Liver (tissue), 9 donors: ENCODE measurements around the gene DEFB114. TPM values are rescaled to one million over a fixed set of nuclear protein-coding genes. Genes with fewer than 3 reads are reported as not detected.

ENCODE experiments used
- DNase-seq: peaks from one replicate; pipeline ENCODE4 v3.0.0-alpha.2; 2017; ENCODE audit warnings: low spot score
- H3K27ac ChIP-seq, 2 donors: one replicate each; pipeline ENCODE4 v1.7.0; 2013; ENCODE audit warnings: inconsistent platforms in 2 of 2, low read length in 2 of 2, control low read depth in 1 of 2, low read depth in 1 of 2, mild to moderate bottlenecking in 1 of 2
- H3K27me3 ChIP-seq, 4 donors: one replicate each; pipeline versions ENCODE4 v1.6.1 to v1.7.0; 2013; ENCODE audit warnings: low read length in 3 of 4, inconsistent platforms in 1 of 4, mild to moderate bottlenecking in 1 of 4, moderate library complexity in 1 of 4; ENCODE audit not compliant: control insufficient read depth in 4 of 4, insufficient read depth in 4 of 4
- H3K36me3 ChIP-seq, 4 donors: one replicate each; pipeline versions ENCODE4 v1.6.1 to v1.7.0; 2013; ENCODE audit warnings: low read length in 3 of 4, mild to moderate bottlenecking in 3 of 4, low read depth in 1 of 4, moderate library complexity in 1 of 4; ENCODE audit not compliant: control insufficient read depth in 4 of 4, insufficient read depth in 3 of 4
- H3K4me1 ChIP-seq, 4 donors: one replicate each; pipeline versions ENCODE4 v1.6.1 to v1.7.0; 2013; ENCODE audit warnings: low read length in 3 of 4, mild to moderate bottlenecking in 3 of 4, moderate library complexity in 1 of 4; ENCODE audit not compliant: control insufficient read depth in 4 of 4, insufficient read depth in 4 of 4
- H3K4me3 ChIP-seq, 3 donors: one replicate each; pipeline versions ENCODE4 v1.6.1 to v1.7.0; 2013; ENCODE audit warnings: low read length in 3 of 3, control low read depth in 1 of 3, low read depth in 1 of 3, mild to moderate bottlenecking in 1 of 3
- H3K9ac ChIP-seq, 2 donors: one replicate each; pipeline ENCODE4 v1.7.0; 2013; ENCODE audit warnings: low read length in 2 of 2, mild to moderate bottlenecking in 2 of 2, moderate library complexity in 2 of 2, control low read depth in 1 of 2, low read depth in 1 of 2
- H3K9me3 ChIP-seq, 4 donors: one replicate each; pipeline versions ENCODE4 v1.6.1 to v1.7.0; 2013; ENCODE audit warnings: low read length in 3 of 4; ENCODE audit not compliant: control insufficient read depth in 4 of 4
- EGR1 ChIP-seq, 2 donors: IDR thresholded peaks; 2 replicates each; pipeline ENCODE4 v1.6.1; 2016 to 2018; ENCODE audit warnings: antibody characterized with exemption in 2 of 2, low read depth in 2 of 2
- FOXA1 ChIP-seq: IDR thresholded peaks from 2 replicates; pipeline ENCODE4 v1.6.1; 2016; ENCODE audit warnings: antibody characterized with exemption
- FOXA2 ChIP-seq: IDR thresholded peaks from 2 replicates; pipeline ENCODE4 v1.6.1; 2016; ENCODE audit warnings: antibody characterized with exemption
- GABPA ChIP-seq, 2 donors: IDR thresholded peaks in 1 of 2; conservative IDR thresholded peaks in 1 of 2; 2 replicates each; pipeline ENCODE4 v1.6.1; 2016; ENCODE audit warnings: antibody characterized with exemption in 2 of 2, mild to moderate bottlenecking in 1 of 2, moderate library complexity in 1 of 2
- HNF4A ChIP-seq, 2 donors: conservative IDR thresholded peaks; 2 replicates each; pipeline ENCODE4 v1.6.1; 2016; ENCODE audit warnings: antibody characterized with exemption in 2 of 2, mild to moderate bottlenecking in 2 of 2
- HNF4G ChIP-seq: IDR thresholded peaks from 2 replicates; pipeline ENCODE4 v1.6.1; 2016; ENCODE audit warnings: antibody characterized with exemption
- JUND ChIP-seq, 2 donors: IDR thresholded peaks; 2 replicates each; pipeline ENCODE4 v1.6.1; 2016; ENCODE audit warnings: antibody characterized with exemption in 2 of 2
- NR2F2 ChIP-seq: IDR thresholded peaks from 2 replicates; pipeline ENCODE4 v1.6.1; 2016; ENCODE audit warnings: antibody characterized with exemption
- RAD21 ChIP-seq, 2 donors: IDR thresholded peaks; 2 replicates each; pipeline ENCODE4 v1.6.1; 2016; ENCODE audit warnings: antibody characterized with exemption in 2 of 2, mild to moderate bottlenecking in 2 of 2
- RXRA ChIP-seq, 2 donors: IDR thresholded peaks; 2 replicates each; pipeline ENCODE4 v1.6.1; 2017 to 2018; ENCODE audit warnings: antibody characterized with exemption in 2 of 2, mild to moderate bottlenecking in 1 of 2
- SP1 ChIP-seq: IDR thresholded peaks from 2 replicates; pipeline ENCODE4 v1.6.1; 2018; ENCODE audit warnings: antibody characterized with exemption, mild to moderate bottlenecking
- TAF1 ChIP-seq: conservative IDR thresholded peaks from 2 replicates; pipeline ENCODE4 v1.6.1; 2016; ENCODE audit warnings: antibody characterized with exemption, mild to moderate bottlenecking
- YY1 ChIP-seq: IDR thresholded peaks from 2 replicates; pipeline ENCODE4 v1.6.1; 2016; ENCODE audit warnings: antibody characterized with exemption, mild to moderate bottlenecking
- WGBS: extraction: QIAGEN DNeasy Blood & Tissue Kit; methylation state at CpG from one replicate; pipeline ENCODE4 v1.1.7; 2013; 5-methylcytosine and 5-hydroxymethylcytosine counted together
- polyA plus RNA-seq, 2 donors: library from polyadenylated mRNA; stranded (reverse) in 1 of 2; unstranded in 1 of 2; fragments of 200-250 nt in 1 of 2; fragments of >200 nt in 1 of 2; fragmentation: Nextera tagmentation in 1 of 2; extraction: Ambion mirVana in 1 of 2; gene quantifications; one replicate each; pipeline versions ENCODE4 v1.2.1 to v1.2.3, GENCODE V29; 2013 to 2015
- total RNA-seq, 2 donors: library from RNA; depleted of rRNA; stranded (reverse); fragments of >200 nt; gene quantifications; one replicate each; pipeline ENCODE4 v1.2.3, GENCODE V29; 2014
- TF ChIP-seq, protein P1 (sequence below): IDR thresholded peaks from 2 replicates; pipeline ENCODE4 v1.6.1; 2016; ENCODE audit warnings: antibody characterized with exemption
- TF ChIP-seq, protein P2 (sequence below): fragments of 150-350 bp; IDR thresholded peaks from 2 replicates; pipeline ENCODE4 v1.5.1; 2017; ENCODE audit warnings: improper control_type of control experiment, low read depth, low read length; ENCODE audit not compliant: missing input control
- TF ChIP-seq, protein P3 (sequence below): IDR thresholded peaks from 2 replicates; pipeline ENCODE4 v1.6.1; 2016; ENCODE audit warnings: antibody characterized with exemption, mild to moderate bottlenecking
- TF ChIP-seq, protein P4 (sequence below): IDR thresholded peaks from 2 replicates; pipeline ENCODE4 v1.6.1; 2016; ENCODE audit warnings: antibody characterized with exemption
- TF ChIP-seq, protein P5 (sequence below): IDR thresholded peaks from 2 replicates; pipeline ENCODE4 v1.6.1; 2016; ENCODE audit warnings: antibody characterized with exemption
- donor health status: healthy.
- donor health status: healthy.
- donor health status: healthy.
- donor health status: healthy.
- donor health status: healthy.

Gene DEFB114
- total and polyA plus RNA-seq, 4 donors, result not detected

DNA sequence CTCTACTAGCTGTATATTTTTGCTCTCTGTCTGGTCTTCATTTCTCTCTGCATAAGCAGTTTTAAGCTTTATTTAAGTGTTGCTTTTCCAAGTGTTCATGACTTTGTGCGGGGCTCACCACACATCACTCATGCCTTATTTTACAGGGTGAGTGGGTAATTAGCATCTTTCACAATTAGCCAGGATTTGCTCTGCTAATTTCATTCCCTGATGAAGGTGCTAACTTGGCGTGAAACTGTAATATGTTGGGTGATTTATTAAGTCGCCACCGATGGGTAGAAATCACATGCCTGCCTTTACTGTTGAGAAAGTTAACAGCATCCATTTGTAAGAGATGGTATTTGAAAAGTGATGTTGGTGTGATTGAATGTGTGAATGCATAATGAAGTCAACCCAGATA lies 44.7 kb downstream of the DEFB114 start:
- Histone ChIP-seq H3K9me3 (no peaks in the 10 kb centered on the region), H3K4me3 (no peak overlapping the region), H3K27ac (no peak overlapping the region), H3K36me3 (no peaks in the 10 kb centered on the region), H3K4me1 (no peaks in the 10 kb centered on the region), H3K27me3 (no peaks in the 10 kb centered on the region), H3K9ac (no peak overlapping the region)
- WGBS, result 63% methylated on average over 4 of the region's 4 CpGs
- DNase-seq, result no peak
- TF ChIP-seq, protein P1, sequence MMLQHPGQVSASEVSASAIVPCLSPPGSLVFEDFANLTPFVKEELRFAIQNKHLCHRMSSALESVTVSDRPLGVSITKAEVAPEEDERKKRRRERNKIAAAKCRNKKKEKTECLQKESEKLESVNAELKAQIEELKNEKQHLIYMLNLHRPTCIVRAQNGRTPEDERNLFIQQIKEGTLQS, result no peak
- TF ChIP-seq FOXA1 (no peak), RAD21 (IDR thresholded peaks at IDR 0.05) (no peak), SP1 (no peak), RXRA (IDR thresholded peaks at IDR 0.05) (no peak), HNF4A (conservative IDR thresholded peaks at IDR 0.05) (no peak), EGR1 (IDR thresholded peaks at IDR 0.05; ENCODE audit: low read depth in 2 of 2) (no peak), GABPA (IDR thresholded peaks at IDR 0.05 in 1 of 2, conservative IDR thresholded peaks at IDR 0.05 in 1 of 2) (no peak), NR2F2 (no peak), HNF4G (no peak), FOXA2 (no peak), YY1 (no peak), TAF1 (no peak), JUND (IDR thresholded peaks at IDR 0.05) (no peak)
- TF ChIP-seq, protein P2, sequence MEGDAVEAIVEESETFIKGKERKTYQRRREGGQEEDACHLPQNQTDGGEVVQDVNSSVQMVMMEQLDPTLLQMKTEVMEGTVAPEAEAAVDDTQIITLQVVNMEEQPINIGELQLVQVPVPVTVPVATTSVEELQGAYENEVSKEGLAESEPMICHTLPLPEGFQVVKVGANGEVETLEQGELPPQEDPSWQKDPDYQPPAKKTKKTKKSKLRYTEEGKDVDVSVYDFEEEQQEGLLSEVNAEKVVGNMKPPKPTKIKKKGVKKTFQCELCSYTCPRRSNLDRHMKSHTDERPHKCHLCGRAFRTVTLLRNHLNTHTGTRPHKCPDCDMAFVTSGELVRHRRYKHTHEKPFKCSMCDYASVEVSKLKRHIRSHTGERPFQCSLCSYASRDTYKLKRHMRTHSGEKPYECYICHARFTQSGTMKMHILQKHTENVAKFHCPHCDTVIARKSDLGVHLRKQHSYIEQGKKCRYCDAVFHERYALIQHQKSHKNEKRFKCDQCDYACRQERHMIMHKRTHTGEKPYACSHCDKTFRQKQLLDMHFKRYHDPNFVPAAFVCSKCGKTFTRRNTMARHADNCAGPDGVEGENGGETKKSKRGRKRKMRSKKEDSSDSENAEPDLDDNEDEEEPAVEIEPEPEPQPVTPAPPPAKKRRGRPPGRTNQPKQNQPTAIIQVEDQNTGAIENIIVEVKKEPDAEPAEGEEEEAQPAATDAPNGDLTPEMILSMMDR, result no peak
- TF ChIP-seq, protein P3, sequence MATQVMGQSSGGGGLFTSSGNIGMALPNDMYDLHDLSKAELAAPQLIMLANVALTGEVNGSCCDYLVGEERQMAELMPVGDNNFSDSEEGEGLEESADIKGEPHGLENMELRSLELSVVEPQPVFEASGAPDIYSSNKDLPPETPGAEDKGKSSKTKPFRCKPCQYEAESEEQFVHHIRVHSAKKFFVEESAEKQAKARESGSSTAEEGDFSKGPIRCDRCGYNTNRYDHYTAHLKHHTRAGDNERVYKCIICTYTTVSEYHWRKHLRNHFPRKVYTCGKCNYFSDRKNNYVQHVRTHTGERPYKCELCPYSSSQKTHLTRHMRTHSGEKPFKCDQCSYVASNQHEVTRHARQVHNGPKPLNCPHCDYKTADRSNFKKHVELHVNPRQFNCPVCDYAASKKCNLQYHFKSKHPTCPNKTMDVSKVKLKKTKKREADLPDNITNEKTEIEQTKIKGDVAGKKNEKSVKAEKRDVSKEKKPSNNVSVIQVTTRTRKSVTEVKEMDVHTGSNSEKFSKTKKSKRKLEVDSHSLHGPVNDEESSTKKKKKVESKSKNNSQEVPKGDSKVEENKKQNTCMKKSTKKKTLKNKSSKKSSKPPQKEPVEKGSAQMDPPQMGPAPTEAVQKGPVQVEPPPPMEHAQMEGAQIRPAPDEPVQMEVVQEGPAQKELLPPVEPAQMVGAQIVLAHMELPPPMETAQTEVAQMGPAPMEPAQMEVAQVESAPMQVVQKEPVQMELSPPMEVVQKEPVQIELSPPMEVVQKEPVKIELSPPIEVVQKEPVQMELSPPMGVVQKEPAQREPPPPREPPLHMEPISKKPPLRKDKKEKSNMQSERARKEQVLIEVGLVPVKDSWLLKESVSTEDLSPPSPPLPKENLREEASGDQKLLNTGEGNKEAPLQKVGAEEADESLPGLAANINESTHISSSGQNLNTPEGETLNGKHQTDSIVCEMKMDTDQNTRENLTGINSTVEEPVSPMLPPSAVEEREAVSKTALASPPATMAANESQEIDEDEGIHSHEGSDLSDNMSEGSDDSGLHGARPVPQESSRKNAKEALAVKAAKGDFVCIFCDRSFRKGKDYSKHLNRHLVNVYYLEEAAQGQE, result no peak
- TF ChIP-seq, protein P4, sequence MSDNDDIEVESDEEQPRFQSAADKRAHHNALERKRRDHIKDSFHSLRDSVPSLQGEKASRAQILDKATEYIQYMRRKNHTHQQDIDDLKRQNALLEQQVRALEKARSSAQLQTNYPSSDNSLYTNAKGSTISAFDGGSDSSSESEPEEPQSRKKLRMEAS, result no peak
- TF ChIP-seq, protein P5, sequence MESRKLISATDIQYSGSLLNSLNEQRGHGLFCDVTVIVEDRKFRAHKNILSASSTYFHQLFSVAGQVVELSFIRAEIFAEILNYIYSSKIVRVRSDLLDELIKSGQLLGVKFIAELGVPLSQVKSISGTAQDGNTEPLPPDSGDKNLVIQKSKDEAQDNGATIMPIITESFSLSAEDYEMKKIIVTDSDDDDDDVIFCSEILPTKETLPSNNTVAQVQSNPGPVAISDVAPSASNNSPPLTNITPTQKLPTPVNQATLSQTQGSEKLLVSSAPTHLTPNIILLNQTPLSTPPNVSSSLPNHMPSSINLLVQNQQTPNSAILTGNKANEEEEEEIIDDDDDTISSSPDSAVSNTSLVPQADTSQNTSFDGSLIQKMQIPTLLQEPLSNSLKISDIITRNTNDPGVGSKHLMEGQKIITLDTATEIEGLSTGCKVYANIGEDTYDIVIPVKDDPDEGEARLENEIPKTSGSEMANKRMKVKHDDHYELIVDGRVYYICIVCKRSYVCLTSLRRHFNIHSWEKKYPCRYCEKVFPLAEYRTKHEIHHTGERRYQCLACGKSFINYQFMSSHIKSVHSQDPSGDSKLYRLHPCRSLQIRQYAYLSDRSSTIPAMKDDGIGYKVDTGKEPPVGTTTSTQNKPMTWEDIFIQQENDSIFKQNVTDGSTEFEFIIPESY, result no peak
